ENCODE measurements around the gene CAMKK1. TPM values are rescaled to one million over a fixed set of nuclear protein-coding genes. Genes with fewer than 3 reads are reported as not detected.

Gene CAMKK1
- total and polyA plus RNA-seq, 2 of the 4 experiments (the other 2 are of a cell fraction): 4.1 to 8.2 TPM

DNA sequence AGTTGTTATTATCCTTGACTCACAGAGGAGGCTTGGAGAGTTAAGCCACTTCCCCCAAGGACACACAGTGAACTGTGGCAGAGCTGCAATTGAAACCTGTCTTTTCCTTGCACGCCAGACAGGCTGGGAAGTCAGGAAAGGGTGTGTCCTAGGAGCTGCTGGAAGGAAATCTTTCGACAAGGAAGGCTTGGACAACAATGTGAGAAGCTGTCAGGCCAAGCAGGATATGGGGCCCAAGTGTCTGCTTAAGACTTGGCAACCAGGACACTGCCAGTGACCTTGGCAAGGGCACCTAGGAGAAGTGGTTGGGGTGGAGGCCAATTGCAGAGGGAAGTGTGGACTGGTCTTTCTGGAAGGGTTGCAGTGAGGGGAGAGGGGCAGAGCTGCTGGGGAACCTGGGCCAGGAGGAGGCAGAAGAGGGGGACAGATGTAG is 2.1 kb upstream of the CAMKK1 start:
- peaks cover 2% of the 10 kb centered on the region; the same call in 1 of the 2 replicates for H3K27me3 ChIP-seq (ENCODE audit: control insufficient read depth, insufficient read depth, low read length)
- H3K4ac ChIP-seq (ENCODE audit: low read depth, low read length): no peak overlapping the region
- no peak overlapping the region for H4K91ac ChIP-seq (ENCODE audit: insufficient read depth, low read depth, low read length)
- TF ChIP-seq CEBPB (IDR thresholded peaks at IDR 0.05; ENCODE audit: low read depth, low read length) (no peak), RCOR1 (IDR thresholded peaks at IDR 0.05; ENCODE audit: insufficient replicate concordance, low read length) (no peak), NFE2L2 (IDR thresholded peaks at IDR 0.05; ENCODE audit: low read depth, low read length) (no peak), CHD1 (IDR thresholded peaks at IDR 0.05; ENCODE audit: low read depth, low read length) (no peak), MAFK (IDR thresholded peaks at IDR 0.05; ENCODE audit: low read depth, low read length) (no peak), MXI1 (IDR thresholded peaks at IDR 0.05; ENCODE audit: borderline replicate concordance, low read depth, low read length) (no peak), FOS (IDR thresholded peaks at IDR 0.05; ENCODE audit: low read depth, low read length) (no peak), BHLHE40 (IDR thresholded peaks at IDR 0.05; ENCODE audit: low read depth, low read length) (no peak)
- TF ChIP-seq, protein P1, sequence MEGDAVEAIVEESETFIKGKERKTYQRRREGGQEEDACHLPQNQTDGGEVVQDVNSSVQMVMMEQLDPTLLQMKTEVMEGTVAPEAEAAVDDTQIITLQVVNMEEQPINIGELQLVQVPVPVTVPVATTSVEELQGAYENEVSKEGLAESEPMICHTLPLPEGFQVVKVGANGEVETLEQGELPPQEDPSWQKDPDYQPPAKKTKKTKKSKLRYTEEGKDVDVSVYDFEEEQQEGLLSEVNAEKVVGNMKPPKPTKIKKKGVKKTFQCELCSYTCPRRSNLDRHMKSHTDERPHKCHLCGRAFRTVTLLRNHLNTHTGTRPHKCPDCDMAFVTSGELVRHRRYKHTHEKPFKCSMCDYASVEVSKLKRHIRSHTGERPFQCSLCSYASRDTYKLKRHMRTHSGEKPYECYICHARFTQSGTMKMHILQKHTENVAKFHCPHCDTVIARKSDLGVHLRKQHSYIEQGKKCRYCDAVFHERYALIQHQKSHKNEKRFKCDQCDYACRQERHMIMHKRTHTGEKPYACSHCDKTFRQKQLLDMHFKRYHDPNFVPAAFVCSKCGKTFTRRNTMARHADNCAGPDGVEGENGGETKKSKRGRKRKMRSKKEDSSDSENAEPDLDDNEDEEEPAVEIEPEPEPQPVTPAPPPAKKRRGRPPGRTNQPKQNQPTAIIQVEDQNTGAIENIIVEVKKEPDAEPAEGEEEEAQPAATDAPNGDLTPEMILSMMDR (conservative IDR thresholded peaks at IDR 0.05; ENCODE audit: low read depth, low read length): no peak
- TF ChIP-seq, protein P2, sequence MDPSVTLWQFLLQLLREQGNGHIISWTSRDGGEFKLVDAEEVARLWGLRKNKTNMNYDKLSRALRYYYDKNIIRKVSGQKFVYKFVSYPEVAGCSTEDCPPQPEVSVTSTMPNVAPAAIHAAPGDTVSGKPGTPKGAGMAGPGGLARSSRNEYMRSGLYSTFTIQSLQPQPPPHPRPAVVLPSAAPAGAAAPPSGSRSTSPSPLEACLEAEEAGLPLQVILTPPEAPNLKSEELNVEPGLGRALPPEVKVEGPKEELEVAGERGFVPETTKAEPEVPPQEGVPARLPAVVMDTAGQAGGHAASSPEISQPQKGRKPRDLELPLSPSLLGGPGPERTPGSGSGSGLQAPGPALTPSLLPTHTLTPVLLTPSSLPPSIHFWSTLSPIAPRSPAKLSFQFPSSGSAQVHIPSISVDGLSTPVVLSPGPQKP (IDR thresholded peaks at IDR 0.05; ENCODE audit: borderline replicate concordance, low read depth, low read length): no peak
- TF ChIP-seq, protein P3, sequence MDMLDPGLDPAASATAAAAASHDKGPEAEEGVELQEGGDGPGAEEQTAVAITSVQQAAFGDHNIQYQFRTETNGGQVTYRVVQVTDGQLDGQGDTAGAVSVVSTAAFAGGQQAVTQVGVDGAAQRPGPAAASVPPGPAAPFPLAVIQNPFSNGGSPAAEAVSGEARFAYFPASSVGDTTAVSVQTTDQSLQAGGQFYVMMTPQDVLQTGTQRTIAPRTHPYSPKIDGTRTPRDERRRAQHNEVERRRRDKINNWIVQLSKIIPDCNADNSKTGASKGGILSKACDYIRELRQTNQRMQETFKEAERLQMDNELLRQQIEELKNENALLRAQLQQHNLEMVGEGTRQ (IDR thresholded peaks at IDR 0.05; ENCODE audit: low read depth, low read length): no peak
- H4K20me1 ChIP-seq (ENCODE audit: insufficient read depth, low read length): peaks cover 6% of the 10 kb centered on the region; the same call in 1 of the 2 replicates
- no peak overlapping the region for H3K18ac ChIP-seq (ENCODE audit: low read depth, low read length)
- peak overlapping the region; percentile 63 for H2AK9ac ChIP-seq (replicated peaks; ENCODE audit: low read depth, low read length, poor library complexity)
- H3K14ac ChIP-seq (replicated peaks; ENCODE audit: low read depth, low read length): no peak overlapping the region; the same call in 1 of the 2 replicates
- intact Hi-C loops (cut with micrococcal nuclease): no loop called here
- peaks cover 3 to 22% of the 10 kb centered on the region in 2 experiments; a peak in 3 of 4 replicates for H3K79me1 ChIP-seq (ENCODE audit: low read depth in 1 of 2, low read length in 2 of 2)
- H2AK5ac ChIP-seq (ENCODE audit: low read depth, low read length): peak overlapping the region; percentile 3; the same call in 1 of the 2 replicates
- H3K4me3 ChIP-seq (ENCODE audit: insufficient read depth, low read depth, low read length): no peak overlapping the region
- CTCF ChIA-PET: interaction anchor here (0.5 kb wide), 1 partner anchor 19 kb away, joined by 3 read pairs; no protein-coding TSS in a partner anchor
- no peaks in the 10 kb centered on the region for H3K36me3 ChIP-seq (ENCODE audit: control insufficient read depth, insufficient read depth, low read length)
- peak; percentile 47 for DNase-seq
- no peak overlapping the region for H4K5ac ChIP-seq (ENCODE audit: low read depth, low read length)
- dilution Hi-C loops (cut with HindIII; ENCODE audit: low sequenced_read_pairs, unreplicated experiment): no loop called here
- in situ Hi-C loops (cut with MboI; ENCODE audit: low sequenced_read_pairs): no loop called here
- H2BK5ac ChIP-seq (ENCODE audit: low read depth, low read length, poor library complexity, severe bottlenecking): no peak overlapping the region
- no peak overlapping the region for H3K23ac ChIP-seq (ENCODE audit: low read depth, low read length)
- H2BK15ac ChIP-seq (ENCODE audit: low read depth, low read length): no peak overlapping the region
- H3K4me1 ChIP-seq (ENCODE audit: control insufficient read depth, insufficient read depth, low read length): peaks cover 21% of the 10 kb centered on the region
- no peak overlapping the region for H2BK120ac ChIP-seq (ENCODE audit: low read depth, low read length)
- POLR2A ChIA-PET (ENCODE audit: unreplicated experiment): no interaction called here
- no peak overlapping the region for H3K4me2 ChIP-seq (ENCODE audit: low read depth, low read length)
- H3K9me3 ChIP-seq (ENCODE audit: control insufficient read depth, insufficient read depth, low read length): no peaks in the 10 kb centered on the region
- H3K27ac ChIP-seq (ENCODE audit: insufficient read depth, low read length): no peak overlapping the region
- no TSS peak for BruUV-seq (replicated peaks)
- no peak overlapping the region for H3K9ac ChIP-seq (ENCODE audit: low read depth, low read length)
- H2BK20ac ChIP-seq (ENCODE audit: low read depth, low read length): peak overlapping the region; percentile 23; the same call in 1 of the 2 replicates
- peak overlapping the region; percentile 54 for H2AFZ ChIP-seq (replicated peaks; ENCODE audit: low read length, poor library complexity)
- WGBS, 2 experiments (ENCODE audit: extremely low coverage in 2 of 2, insufficient read length in 1 of 2): 20% methylated on average over 1 of the region's 2 CpGs; no CpG with 5 or more reads in 1 of the 2 experiments
- no peak overlapping the region for H3K56ac ChIP-seq (ENCODE audit: extremely low read depth, insufficient read depth, low read length)
- H3K9me1 ChIP-seq (ENCODE audit: insufficient read depth, low read length): peaks cover 23% of the 10 kb centered on the region
- H4K8ac ChIP-seq (ENCODE audit: low read depth in 2 of 2, low read length in 2 of 2): no peak overlapping the region
- ATAC-seq (ENCODE audit: low read depth): no peak
